GM23338 (cell line): ENCODE measurements around the gene MICA. TPM values are rescaled to one million over a fixed set of nuclear protein-coding genes. Genes with fewer than 3 reads are reported as not detected.

Source experiments
- ATAC-seq: fragments of 200-7000 bp; cut with Tn5 transposase; 3 replicates; pipeline ENCODE4 v1.9.1; 2020
- DNase-seq: peaks from one replicate; pipeline ENCODE4 v3.0.0-alpha.2; 2015; ENCODE audit warnings: low spot score
- H2AFZ ChIP-seq: fragments of 200-600 bp; sonication (generic); 2 replicates; pipeline ENCODE4 v1.8.0; 2016; ENCODE audit warnings: antibody characterized with exemption, mild to moderate bottlenecking, moderate library complexity
- H3F3A ChIP-seq: fragments of 200-600 bp; sonication (generic); replicated peaks from 2 replicates; pipeline ENCODE4 v1.8.0; 2017; ENCODE audit warnings: antibody characterized with exemption, mixed run types, low read depth
- H3K27ac ChIP-seq: fragments of 200-600 bp; sonication (generic); 2 replicates; pipeline ENCODE4 v1.6.1; 2016; ENCODE audit warnings: low read depth
- H3K27me3 ChIP-seq: fragments of 200-600 bp; sonication (generic); 2 replicates; pipeline ENCODE4 v1.8.0; 2016; ENCODE audit warnings: mild to moderate bottlenecking, mixed run types, moderate library complexity; ENCODE audit not compliant: insufficient read depth
- H3K36me3 ChIP-seq: fragments of 200-600 bp; sonication (generic); 2 replicates; pipeline ENCODE4 v1.8.0; 2016; ENCODE audit warnings: mild to moderate bottlenecking; ENCODE audit not compliant: insufficient read depth
- H3K4me1 ChIP-seq: fragments of 200-600 bp; sonication (generic); 2 replicates; pipeline ENCODE4 v1.8.0; 2016; ENCODE audit warnings: mild to moderate bottlenecking, moderate library complexity; ENCODE audit not compliant: insufficient read depth
- H3K4me2 ChIP-seq: fragments of 200-600 bp; sonication (generic); 2 replicates; pipeline ENCODE4 v1.7.1; 2017; ENCODE audit warnings: mixed run types
- H3K4me3 ChIP-seq: fragments of 200-600 bp; sonication (generic); 2 replicates; pipeline ENCODE4 v1.6.1; 2016; ENCODE audit warnings: mixed run types
- H3K79me2 ChIP-seq: fragments of 200-600 bp; sonication (generic); replicated peaks from 2 replicates; pipeline ENCODE4 v1.8.0; 2017; ENCODE audit warnings: mild to moderate bottlenecking; ENCODE audit not compliant: insufficient read depth
- H3K9me2 ChIP-seq: fragments of 200-600 bp; sonication (generic); 2 replicates; pipeline ENCODE4 v1.8.0; 2017; ENCODE audit not compliant: insufficient read depth
- H4K20me1 ChIP-seq: fragments of 200-600 bp; sonication (generic); replicated peaks from 2 replicates; pipeline ENCODE4 v1.8.0; 2017; ENCODE audit warnings: mild to moderate bottlenecking; ENCODE audit not compliant: insufficient read depth
- H3K27ac Mint-ChIP-seq: 2 replicates; pipeline ENCODE4 v1.8.0; 2020; ENCODE audit warnings: inconsistent platforms, mild to moderate bottlenecking, moderate library complexity, mixed read lengths
- H3K27me3 Mint-ChIP-seq: 3 replicates; pipeline ENCODE4 v1.8.0; 2022; ENCODE audit warnings: low read depth, mild to moderate bottlenecking, moderate library complexity, mixed read lengths, inconsistent platforms; ENCODE audit not compliant: insufficient read depth, poor library complexity
- H3K36me3 Mint-ChIP-seq: 3 replicates; pipeline ENCODE4 v1.8.0; 2021; ENCODE audit warnings: low read depth, mild to moderate bottlenecking, inconsistent platforms, moderate library complexity, mixed read lengths
- H3K4me1 Mint-ChIP-seq: 3 replicates; pipeline ENCODE4 v1.8.0; 2020; ENCODE audit warnings: mild to moderate bottlenecking, inconsistent platforms, mixed read lengths
- H3K4me3 Mint-ChIP-seq: 3 replicates; pipeline ENCODE4 v1.8.0; 2021; ENCODE audit warnings: moderate library complexity, mild to moderate bottlenecking, inconsistent platforms, mixed read lengths
- H3K9me3 Mint-ChIP-seq: 3 replicates; pipeline ENCODE4 v1.8.0; 2020; ENCODE audit warnings: moderate library complexity, mild to moderate bottlenecking, inconsistent platforms, mixed read lengths
- CREB1 ChIP-seq: fragments of 250-450 bp; sonication (Bioruptor Pico); IDR thresholded peaks from 2 replicates; pipeline ENCODE4 v1.5.0; 2020; ENCODE audit warnings: low read depth, mild to moderate bottlenecking, moderate library complexity
- EZH2 ChIP-seq: fragments of 200-600 bp; sonication (generic); IDR thresholded peaks from one replicate; pipeline ENCODE4 v1.8.0; 2017; ENCODE audit warnings: antibody characterized with exemption, mild to moderate bottlenecking, low read depth; ENCODE audit not compliant: unreplicated experiment
- ZNF114 ChIP-seq: fragments of 250-450 bp; sonication (Bioruptor Pico); IDR thresholded peaks from 2 replicates; pipeline ENCODE4 v1.5.0; 2020; ENCODE audit warnings: mild to moderate bottlenecking, moderate library complexity
- polyA plus RNA-seq: library from polyadenylated mRNA; unstranded; fragments of >200 nt; fragmentation: Nextera tagmentation; extraction: Ambion mirVana; gene quantifications from 2 replicates; pipeline ENCODE4 v1.2.1, GENCODE V29; 2016
- total RNA-seq: library from RNA; depleted of rRNA; stranded (reverse); fragments of >200 nt; shearing (Covaris generic); gene quantifications from 2 replicates; pipeline ENCODE4 v1.2.3, GENCODE V29; 2014
- TF ChIP-seq, protein P1 (sequence below): fragments of 250-450 bp; sonication (Bioruptor Pico); IDR thresholded peaks from 2 replicates; pipeline ENCODE4 v1.5.0; 2020; ENCODE audit warnings: mild to moderate bottlenecking, moderate library complexity
- TF ChIP-seq, protein P2 (sequence below): IDR thresholded peaks from 2 replicates; pipeline ENCODE4 v1.6.1; 2016; ENCODE audit warnings: antibody characterized with exemption
- TF ChIP-seq, protein P3 (sequence below): IDR thresholded peaks from one replicate; pipeline ENCODE4 v1.6.1; 2018; ENCODE audit warnings: antibody characterized with exemption; ENCODE audit not compliant: unreplicated experiment
- TF ChIP-seq, protein P4 (sequence below), 2 experiments: fragments of 200-600 bp in 1 of 2; sonication (generic) in 1 of 2; conservative IDR thresholded peaks; 2 replicates each; pipeline versions ENCODE4 v1.5.1 to v1.6.1; 2016 to 2017; ENCODE audit warnings: antibody characterized with exemption in 2 of 2, low read depth in 2 of 2, mild to moderate bottlenecking in 2 of 2, moderate library complexity in 1 of 2

The MICA gene
- total and polyA plus RNA-seq, 2 experiments from 2014 or later = 13.4 to 22.7 TPM

DNA sequence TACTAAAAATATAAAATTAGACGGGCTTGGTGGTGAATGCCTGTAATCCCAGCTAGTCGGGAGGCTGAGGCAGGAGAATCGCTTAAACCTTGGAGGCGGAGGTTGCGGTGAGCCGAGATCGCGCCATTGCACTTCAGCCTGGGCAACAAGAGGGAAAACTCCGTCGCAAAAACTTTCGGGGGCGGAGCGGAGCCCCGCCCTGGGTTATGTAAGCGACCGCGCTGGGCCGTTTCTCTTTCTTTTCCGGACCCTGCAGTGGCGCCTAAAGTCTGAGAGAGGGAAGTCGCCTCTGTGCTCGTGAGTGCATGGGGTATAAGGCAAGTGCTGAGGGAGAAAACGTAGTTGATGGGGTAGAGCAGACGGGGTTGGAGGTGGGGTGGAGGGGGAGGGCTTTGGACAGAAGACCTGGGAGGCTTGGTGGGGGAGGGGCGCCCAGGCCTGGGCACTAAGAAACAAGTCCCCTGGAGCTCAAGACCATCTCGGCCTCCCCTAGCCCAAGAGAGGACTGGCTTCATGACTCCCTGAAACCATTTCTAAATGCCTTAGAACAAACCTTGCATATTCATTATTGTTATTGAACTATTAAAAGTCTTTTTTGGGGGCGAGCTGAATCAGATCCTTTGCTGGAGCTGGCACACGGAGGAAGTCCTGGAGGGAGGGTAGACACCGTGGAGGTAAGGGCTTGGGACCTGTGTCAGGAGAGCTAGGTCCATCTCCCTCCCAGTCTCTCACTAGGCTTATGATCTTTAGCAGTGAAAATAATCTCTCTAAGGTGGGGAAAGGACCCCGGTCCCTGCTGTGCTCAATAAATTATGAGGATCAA lies 2.7 kb upstream of the MICA start (continued):
- TF ChIP-seq, protein P1, sequence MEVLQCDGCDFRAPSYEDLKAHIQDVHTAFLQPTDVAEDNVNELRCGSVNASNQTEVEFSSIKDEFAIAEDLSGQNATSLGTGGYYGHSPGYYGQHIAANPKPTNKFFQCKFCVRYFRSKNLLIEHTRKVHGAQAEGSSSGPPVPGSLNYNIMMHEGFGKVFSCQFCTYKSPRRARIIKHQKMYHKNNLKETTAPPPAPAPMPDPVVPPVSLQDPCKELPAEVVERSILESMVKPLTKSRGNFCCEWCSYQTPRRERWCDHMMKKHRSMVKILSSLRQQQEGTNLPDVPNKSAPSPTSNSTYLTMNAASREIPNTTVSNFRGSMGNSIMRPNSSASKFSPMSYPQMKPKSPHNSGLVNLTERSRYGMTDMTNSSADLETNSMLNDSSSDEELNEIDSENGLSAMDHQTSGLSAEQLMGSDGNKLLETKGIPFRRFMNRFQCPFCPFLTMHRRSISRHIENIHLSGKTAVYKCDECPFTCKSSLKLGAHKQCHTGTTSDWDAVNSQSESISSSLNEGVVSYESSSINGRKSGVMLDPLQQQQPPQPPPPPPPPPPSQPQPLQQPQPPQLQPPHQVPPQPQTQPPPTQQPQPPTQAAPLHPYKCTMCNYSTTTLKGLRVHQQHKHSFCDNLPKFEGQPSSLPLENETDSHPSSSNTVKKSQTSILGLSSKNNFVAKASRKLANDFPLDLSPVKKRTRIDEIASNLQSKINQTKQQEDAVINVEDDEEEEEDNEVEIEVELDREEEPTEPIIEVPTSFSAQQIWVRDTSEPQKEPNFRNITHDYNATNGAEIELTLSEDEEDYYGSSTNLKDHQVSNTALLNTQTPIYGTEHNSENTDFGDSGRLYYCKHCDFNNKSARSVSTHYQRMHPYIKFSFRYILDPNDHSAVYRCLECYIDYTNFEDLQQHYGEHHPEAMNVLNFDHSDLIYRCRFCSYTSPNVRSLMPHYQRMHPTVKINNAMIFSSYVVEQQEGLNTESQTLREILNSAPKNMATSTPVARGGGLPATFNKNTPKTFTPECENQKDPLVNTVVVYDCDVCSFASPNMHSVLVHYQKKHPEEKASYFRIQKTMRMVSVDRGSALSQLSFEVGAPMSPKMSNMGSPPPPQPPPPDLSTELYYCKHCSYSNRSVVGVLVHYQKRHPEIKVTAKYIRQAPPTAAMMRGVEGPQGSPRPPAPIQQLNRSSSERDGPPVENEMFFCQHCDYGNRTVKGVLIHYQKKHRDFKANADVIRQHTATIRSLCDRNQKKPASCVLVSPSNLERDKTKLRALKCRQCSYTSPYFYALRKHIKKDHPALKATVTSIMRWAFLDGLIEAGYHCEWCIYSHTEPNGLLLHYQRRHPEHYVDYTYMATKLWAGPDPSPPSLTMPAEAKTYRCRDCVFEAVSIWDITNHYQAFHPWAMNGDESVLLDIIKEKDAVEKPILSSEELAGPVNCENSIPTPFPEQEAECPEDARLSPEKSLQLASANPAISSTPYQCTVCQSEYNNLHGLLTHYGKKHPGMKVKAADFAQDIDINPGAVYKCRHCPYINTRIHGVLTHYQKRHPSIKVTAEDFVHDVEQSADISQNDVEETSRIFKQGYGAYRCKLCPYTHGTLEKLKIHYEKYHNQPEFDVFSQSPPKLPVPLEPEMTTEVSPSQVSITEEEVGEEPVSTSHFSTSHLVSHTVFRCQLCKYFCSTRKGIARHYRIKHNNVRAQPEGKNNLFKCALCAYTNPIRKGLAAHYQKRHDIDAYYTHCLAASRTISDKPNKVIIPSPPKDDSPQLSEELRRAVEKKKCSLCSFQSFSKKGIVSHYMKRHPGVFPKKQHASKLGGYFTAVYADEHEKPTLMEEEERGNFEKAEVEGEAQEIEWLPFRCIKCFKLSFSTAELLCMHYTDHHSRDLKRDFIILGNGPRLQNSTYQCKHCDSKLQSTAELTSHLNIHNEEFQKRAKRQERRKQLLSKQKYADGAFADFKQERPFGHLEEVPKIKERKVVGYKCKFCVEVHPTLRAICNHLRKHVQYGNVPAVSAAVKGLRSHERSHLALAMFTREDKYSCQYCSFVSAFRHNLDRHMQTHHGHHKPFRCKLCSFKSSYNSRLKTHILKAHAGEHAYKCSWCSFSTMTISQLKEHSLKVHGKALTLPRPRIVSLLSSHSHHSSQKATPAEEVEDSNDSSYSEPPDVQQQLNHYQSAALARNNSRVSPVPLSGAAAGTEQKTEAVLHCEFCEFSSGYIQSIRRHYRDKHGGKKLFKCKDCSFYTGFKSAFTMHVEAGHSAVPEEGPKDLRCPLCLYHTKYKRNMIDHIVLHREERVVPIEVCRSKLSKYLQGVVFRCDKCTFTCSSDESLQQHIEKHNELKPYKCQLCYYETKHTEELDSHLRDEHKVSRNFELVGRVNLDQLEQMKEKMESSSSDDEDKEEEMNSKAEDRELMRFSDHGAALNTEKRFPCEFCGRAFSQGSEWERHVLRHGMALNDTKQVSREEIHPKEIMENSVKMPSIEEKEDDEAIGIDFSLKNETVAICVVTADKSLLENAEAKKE (CRISPR knock-in tag) = no peak
- TF ChIP-seq, protein P2, sequence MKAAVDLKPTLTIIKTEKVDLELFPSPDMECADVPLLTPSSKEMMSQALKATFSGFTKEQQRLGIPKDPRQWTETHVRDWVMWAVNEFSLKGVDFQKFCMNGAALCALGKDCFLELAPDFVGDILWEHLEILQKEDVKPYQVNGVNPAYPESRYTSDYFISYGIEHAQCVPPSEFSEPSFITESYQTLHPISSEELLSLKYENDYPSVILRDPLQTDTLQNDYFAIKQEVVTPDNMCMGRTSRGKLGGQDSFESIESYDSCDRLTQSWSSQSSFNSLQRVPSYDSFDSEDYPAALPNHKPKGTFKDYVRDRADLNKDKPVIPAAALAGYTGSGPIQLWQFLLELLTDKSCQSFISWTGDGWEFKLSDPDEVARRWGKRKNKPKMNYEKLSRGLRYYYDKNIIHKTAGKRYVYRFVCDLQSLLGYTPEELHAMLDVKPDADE = no peak
- no peak for TF ChIP-seq CREB1 (CRISPR knock-in tag)

DNA sequence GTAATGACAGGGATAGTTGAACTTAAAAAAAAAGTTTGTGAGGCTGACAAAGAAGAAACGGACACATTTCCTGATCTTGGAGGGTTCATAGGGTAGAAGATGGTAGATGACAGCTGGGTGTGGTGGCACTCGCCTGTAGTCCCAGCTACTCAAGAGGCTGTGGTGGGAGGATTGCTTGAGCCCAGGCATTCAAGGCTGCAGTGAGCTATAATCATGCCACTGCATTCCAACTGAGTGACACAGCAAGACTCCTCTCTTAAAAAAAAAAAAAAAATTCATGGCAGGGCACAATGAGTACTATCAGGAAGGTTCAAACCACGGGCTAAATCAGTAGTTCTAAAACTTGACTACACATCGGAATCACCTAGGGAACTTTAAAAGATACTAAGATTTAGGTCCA lies 2.0 kb upstream of the MICA start:
- Mint-ChIP-seq H3K27ac (no peak overlapping the region), H3K4me3 (peak overlapping the region; percentile 90), H3K9me3 (peaks cover 15% of the 10 kb centered on the region; the same call in 2 of the 3 replicates), H3K36me3 (peaks cover 6% of the 10 kb centered on the region), H3K27me3 (peaks cover 44% of the 10 kb centered on the region), H3K4me1 (peaks cover 45% of the 10 kb centered on the region)
- Histone ChIP-seq H3K4me1 (peaks cover 31% of the 10 kb centered on the region), H3K4me2 (peak overlapping the region; percentile 96), H3K27ac (no peak overlapping the region), H3F3A (0 out of 2 replicates have a peak, but pooled peaks cover 7% of the 10 kb centered on the region), H3K9me2 (no peaks in the 10 kb centered on the region; the same call in 1 of the 2 replicates), H2AFZ (no peak overlapping the region), H3K36me3 (no peaks in the 10 kb centered on the region), H3K27me3 (peaks cover 20% of the 10 kb centered on the region), H3K79me2 (peaks cover 23% of the 10 kb centered on the region), H3K4me3 (peak overlapping the region; percentile 84; the same call in 1 of the 2 replicates), H4K20me1 (peaks cover 11% of the 10 kb centered on the region)
- no peak for ATAC-seq
- no peak for DNase-seq
- TF ChIP-seq ZNF114 (CRISPR knock-in tag) (no peak), CREB1 (CRISPR knock-in tag) (no peak), EZH2 (no peak)
- TF ChIP-seq, protein P3, sequence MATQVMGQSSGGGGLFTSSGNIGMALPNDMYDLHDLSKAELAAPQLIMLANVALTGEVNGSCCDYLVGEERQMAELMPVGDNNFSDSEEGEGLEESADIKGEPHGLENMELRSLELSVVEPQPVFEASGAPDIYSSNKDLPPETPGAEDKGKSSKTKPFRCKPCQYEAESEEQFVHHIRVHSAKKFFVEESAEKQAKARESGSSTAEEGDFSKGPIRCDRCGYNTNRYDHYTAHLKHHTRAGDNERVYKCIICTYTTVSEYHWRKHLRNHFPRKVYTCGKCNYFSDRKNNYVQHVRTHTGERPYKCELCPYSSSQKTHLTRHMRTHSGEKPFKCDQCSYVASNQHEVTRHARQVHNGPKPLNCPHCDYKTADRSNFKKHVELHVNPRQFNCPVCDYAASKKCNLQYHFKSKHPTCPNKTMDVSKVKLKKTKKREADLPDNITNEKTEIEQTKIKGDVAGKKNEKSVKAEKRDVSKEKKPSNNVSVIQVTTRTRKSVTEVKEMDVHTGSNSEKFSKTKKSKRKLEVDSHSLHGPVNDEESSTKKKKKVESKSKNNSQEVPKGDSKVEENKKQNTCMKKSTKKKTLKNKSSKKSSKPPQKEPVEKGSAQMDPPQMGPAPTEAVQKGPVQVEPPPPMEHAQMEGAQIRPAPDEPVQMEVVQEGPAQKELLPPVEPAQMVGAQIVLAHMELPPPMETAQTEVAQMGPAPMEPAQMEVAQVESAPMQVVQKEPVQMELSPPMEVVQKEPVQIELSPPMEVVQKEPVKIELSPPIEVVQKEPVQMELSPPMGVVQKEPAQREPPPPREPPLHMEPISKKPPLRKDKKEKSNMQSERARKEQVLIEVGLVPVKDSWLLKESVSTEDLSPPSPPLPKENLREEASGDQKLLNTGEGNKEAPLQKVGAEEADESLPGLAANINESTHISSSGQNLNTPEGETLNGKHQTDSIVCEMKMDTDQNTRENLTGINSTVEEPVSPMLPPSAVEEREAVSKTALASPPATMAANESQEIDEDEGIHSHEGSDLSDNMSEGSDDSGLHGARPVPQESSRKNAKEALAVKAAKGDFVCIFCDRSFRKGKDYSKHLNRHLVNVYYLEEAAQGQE = no peak
- TF ChIP-seq, protein P4, sequence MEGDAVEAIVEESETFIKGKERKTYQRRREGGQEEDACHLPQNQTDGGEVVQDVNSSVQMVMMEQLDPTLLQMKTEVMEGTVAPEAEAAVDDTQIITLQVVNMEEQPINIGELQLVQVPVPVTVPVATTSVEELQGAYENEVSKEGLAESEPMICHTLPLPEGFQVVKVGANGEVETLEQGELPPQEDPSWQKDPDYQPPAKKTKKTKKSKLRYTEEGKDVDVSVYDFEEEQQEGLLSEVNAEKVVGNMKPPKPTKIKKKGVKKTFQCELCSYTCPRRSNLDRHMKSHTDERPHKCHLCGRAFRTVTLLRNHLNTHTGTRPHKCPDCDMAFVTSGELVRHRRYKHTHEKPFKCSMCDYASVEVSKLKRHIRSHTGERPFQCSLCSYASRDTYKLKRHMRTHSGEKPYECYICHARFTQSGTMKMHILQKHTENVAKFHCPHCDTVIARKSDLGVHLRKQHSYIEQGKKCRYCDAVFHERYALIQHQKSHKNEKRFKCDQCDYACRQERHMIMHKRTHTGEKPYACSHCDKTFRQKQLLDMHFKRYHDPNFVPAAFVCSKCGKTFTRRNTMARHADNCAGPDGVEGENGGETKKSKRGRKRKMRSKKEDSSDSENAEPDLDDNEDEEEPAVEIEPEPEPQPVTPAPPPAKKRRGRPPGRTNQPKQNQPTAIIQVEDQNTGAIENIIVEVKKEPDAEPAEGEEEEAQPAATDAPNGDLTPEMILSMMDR (conservative IDR thresholded peaks at IDR 0.05; ENCODE audit: low read depth in 2 of 2) = no peak
